G401 (cell line): ENCODE data around the gene VPS50. TPM values are rescaled to one million over a fixed set of nuclear protein-coding genes. Genes with fewer than 3 reads are reported as not detected.
A peak's percentile ranks its signal among the peaks of the same experiment; 100 is the strongest.

Experiments
- DNase-seq: peaks from one replicate; pipeline ENCODE4 v3.0.0-alpha.2; 2015; ENCODE audit warnings: low spot score
- in situ Hi-C: cut with HindIII; loops from 2 replicates; pipeline ENCODE4 v1.10.0; 2016; ENCODE audit warnings: low sequenced_read_pairs, mixed read lengths
- total RNA-seq: library from RNA; depleted of rRNA; stranded (reverse); fragments of >200 nt; shearing (Covaris generic); gene quantifications from 2 replicates; pipeline ENCODE4 v1.2.3, GENCODE V29; 2014; rRNA removed

Gene VPS50
- total RNA-seq, 1 experiment from 2014 or later: 24.6 TPM

DNA sequence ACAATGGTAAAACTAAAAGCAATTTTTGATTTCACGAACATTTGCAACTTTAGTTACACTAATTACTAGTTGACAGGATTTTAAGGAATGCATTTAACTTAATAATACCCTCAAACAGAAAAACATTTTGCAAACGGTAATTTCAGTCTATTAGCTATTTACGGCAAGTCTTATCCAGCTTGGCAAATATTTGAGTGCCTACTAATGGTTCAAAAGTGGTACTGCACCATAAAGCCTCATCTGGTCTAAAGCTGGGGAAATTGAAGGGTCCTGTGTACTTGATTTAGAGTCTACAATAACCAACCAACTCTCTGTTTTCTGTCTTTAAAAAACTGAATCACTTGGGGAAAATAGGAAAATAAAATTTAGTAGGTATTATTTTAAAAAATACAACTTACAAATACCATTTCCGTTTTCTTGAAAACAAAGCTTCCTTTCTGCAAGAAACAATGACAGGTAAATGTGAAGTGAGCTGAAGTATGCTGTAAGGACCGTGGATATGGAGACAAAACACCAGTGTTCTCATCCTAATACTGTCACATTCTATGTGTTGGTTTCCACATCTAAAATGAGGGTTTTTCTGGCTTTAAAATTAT lies 142.3 kb downstream of the VPS50 start:
- in situ Hi-C loops: no loop called here

DNA sequence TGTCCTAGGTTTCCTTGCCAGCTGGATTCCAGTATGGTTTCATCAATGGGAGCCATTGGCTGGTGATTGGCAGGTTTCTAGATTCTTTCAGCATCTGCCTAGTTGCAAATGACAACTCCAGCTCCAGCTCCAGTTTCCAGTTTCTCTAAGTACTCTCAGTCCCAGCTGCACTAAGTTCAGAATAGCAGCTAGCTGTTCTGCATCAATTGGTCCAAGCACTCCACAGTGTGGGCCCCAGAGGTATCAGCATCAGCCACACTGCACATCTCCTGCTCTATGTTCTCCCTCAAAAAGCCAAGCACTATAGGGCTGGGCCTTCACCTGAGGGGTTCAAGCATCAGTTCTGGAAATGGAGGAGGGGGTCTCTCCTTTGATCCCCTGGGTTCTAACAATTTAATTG lies 143.4 kb downstream of the VPS50 start:
- in situ Hi-C loops: no loop called here
- DNase-seq: no peak

More for the DNA sequence above, 142.3 kb downstream of the VPS50 start:
- DNase-seq: peak; percentile 8

DNA sequence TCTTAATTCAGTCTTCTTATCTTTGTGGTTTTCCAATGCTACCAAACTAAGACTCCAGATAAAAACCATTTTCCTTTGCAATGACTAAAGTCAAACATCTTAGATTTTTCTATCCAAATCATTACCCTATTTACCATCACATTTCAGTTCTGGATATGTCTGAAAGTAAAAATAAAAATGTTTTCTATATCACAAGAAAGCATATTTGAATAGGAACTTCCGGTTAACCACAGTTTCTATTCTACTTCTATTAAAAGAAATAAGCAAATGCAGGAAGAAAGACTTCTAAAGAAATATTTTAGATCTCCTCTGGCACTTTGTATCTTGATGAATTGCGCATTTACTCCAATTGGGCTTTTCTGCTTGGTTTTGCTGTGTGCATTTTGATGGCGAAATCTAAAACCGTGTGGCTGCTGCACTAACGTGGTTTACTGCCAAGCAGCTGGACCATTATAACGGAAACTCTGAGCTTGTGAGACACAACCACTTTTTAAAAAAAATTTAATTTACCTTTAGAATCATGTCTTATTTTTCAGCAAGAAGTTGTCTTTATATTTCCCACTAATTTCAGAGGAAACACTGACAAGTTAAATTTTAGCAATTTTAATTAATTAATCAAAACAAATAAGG lies 146.1 kb downstream of the VPS50 start:
- in situ Hi-C loops: no loop called here
- no peak for DNase-seq

DNA sequence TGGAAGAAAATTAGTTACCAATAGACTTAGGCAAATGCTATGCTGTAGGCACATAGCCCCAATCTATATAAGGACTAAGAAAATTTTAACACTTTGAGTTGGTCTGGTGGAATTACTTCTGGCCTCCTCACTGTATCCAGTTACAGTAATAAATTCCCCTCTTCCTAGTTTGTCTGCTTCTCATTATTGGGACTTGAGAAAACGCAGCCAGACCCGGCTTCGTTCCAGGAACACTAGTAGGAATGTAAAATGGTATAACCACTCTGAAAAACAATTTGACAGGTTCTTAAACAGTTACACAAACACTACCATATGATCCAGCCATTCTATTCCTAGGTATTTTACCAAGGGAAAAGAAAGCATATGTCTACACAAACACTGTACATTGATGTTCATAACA lies 150.2 kb downstream of the VPS50 start:
- in situ Hi-C loops: no loop called here
- no peak for DNase-seq

DNA sequence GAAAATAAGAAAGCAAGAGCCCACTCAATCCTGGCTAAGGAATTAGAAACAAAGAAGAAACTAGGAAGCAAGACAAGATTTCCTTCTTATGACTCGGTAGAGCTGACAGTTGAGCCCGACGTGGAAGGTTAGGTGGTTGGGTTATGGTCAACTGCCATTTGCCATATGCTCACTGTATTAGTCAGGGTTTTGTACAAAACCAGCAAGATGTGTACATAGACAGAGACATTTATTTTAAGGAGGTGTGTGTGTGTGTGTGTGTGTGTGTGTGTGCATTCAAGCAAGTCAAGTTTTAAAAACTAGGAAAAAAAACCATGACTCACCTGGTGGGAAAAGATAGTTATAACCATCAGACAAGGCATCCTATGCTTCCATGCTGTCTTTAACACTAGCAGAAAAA lies 158.5 kb downstream of the VPS50 start:
- DNase-seq: no peak
- in situ Hi-C loops: no loop called here

- in situ Hi-C loops: no loop called here
- DNase-seq: no peak
Measured at GRCh38 chr7:93392984-93393383, 160.8 kb downstream of the VPS50 start.

GRCh38 chr7:93399642-93400041 lies 167.5 kb downstream of the VPS50 start:
- in situ Hi-C loops: no loop called here
- DNase-seq: no peak

- in situ Hi-C loops: no loop called here
- DNase-seq: no peak
Measured at GRCh38 chr7:93402944-93403343, 170.8 kb downstream of the VPS50 start.

DNA sequence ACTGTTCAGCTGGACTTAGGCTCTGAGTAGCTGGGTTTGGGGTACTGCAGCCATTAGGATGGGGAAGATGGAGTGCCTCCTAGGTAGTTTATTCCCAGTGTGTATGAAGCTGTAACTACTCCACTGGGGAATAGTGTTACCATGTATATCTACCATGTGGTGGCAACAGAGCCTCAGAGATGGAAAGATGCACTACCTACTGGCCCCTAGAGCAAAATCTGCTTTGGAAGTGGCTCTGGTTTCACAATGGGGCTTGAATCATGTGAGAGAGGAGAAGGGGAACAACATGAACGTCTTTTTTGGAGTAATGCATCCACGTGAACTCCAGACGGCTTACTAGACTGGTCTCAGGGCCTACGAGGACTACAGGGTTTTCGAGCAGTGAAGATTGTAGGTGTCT lies 175.1 kb downstream of the VPS50 start:
- in situ Hi-C loops: no loop called here
- DNase-seq: no peak

- in situ Hi-C loops: no loop called here
- no peak for DNase-seq
Measured at GRCh38 chr7:93409324-93409723, 177.2 kb downstream of the VPS50 start.

Other genes starting within 250 kb of the VPS50 start
- not detected in 2 replicates for gene SAMD9, start 114.4 kb upstream of the VPS50 start, total RNA-seq
- gene SAMD9L, start 84.0 kb upstream of the VPS50 start, total RNA-seq: not detected in 2 replicates
- gene HEPACAM2, start 5.9 kb upstream of the VPS50 start, total RNA-seq: not detected in 2 replicates